Gastrocnemius medialis (tissue), 4 donors: Measurements from ENCODE around the gene NRN1. TPM values are rescaled to one million over a fixed set of nuclear protein-coding genes. Genes with fewer than 3 reads are reported as not detected.

Source experiments
- ATAC-seq, 2 donors: fragments of 150-250 bp; one replicate each; pipeline ENCODE4 v1.9.1; 2016
- DNase-seq, 2 donors: peaks; one replicate each; pipeline ENCODE4 v3.0.0-alpha.2; 2019
- H3K27ac ChIP-seq, 4 donors: fragments of 200-600 bp; sonication (generic); 1 replicate in 1 of 4; 2 replicates in 3 of 4; pipeline ENCODE4 v1.5.1; 2016 to 2018; ENCODE audit warnings: mild to moderate bottlenecking in 2 of 4, moderate library complexity in 1 of 4
- H3K27me3 ChIP-seq, 3 donors: fragments of 200-600 bp; sonication (generic) in 2 of 3; 1 replicate in 1 of 3; 2 replicates in 2 of 3; pipeline versions ENCODE4 v1.5.1 to v1.6.0; 2016 to 2019; ENCODE audit warnings: mild to moderate bottlenecking in 1 of 3, moderate library complexity in 1 of 3
- H3K36me3 ChIP-seq, 2 donors: fragments of 200-600 bp; sonication (generic) in 1 of 2; one replicate each; pipeline ENCODE4 v1.5.1; 2017 to 2018
- H3K4me1 ChIP-seq, 2 donors: fragments of 200-600 bp; sonication (generic) in 1 of 2; one replicate each; pipeline ENCODE4 v1.5.1; 2016 to 2017; ENCODE audit warnings: mild to moderate bottlenecking in 2 of 2
- H3K4me3 ChIP-seq, 4 donors: fragments of 200-600 bp; sonication (generic) in 3 of 4; 1 replicate in 1 of 4; 2 replicates in 3 of 4; pipeline ENCODE4 v1.5.1; 2016 to 2019; ENCODE audit warnings: mild to moderate bottlenecking in 2 of 4
- H3K9me3 ChIP-seq, 3 donors: fragments of 200-600 bp; sonication (generic) in 2 of 3; 1 replicate in 1 of 3; 2 replicates in 2 of 3; pipeline ENCODE4 v1.5.1; 2016 to 2019
- CTCF ChIP-seq, 5 experiments: fragments of 450-650 bp in 3 of 5; fragments of 200-600 bp in 2 of 5; sonication (generic) in 2 of 5; IDR thresholded peaks in 4 of 5; conservative IDR thresholded peaks in 1 of 5; 1 replicate in 4 of 5; 2 replicates in 1 of 5; pipeline ENCODE4 v1.5.1; 2016 to 2019; ENCODE audit warnings: antibody characterized with exemption in 5 of 5, mild to moderate bottlenecking in 3 of 5, moderate library complexity in 3 of 5
- POLR2A ChIP-seq, 2 donors: fragments of 450-650 bp; IDR thresholded peaks; one replicate each; pipeline ENCODE4 v1.6.1; 2017; ENCODE audit warnings: antibody characterized with exemption in 2 of 2, mild to moderate bottlenecking in 2 of 2, moderate library complexity in 2 of 2
- in situ Hi-C, 4 donors: fragments of 200-750 bp; cut with MboI; loops; one replicate each; pipeline versions ENCODE4 v1.15.0 to v1.8.0; 2017; ENCODE audit warnings: low sequenced_read_pairs in 4 of 4
- intact Hi-C: fragments of 100-400 bp; cut with DNase I; formaldehyde crosslinking; loops from one replicate; pipeline ENCODE4 v1.15.1; 2023; ENCODE audit warnings: low total_unique reads
- total RNA-seq, 4 donors: library from RNA; depleted of rRNA; stranded (reverse); fragments of >200 nt; gene quantifications; one replicate each; pipeline versions ENCODE4 v1.1.0 to v1.2.3, GENCODE V29; 2016

Gene NRN1
- total RNA-seq, 4 donors from 2014 or later, result 6.4 to 9.9 (median 6.8) TPM

- H3K4me1 ChIP-seq, result peaks cover 27 to 32% of the 10 kb centered on the region in 2 donors
- TF ChIP-seq POLR2A (IDR thresholded peaks at IDR 0.05) (no peak), CTCF (IDR thresholded peaks at IDR 0.05 in 4 of 5, conservative IDR thresholded peaks at IDR 0.05 in 1 of 5) (no peak)
- peaks cover 90 to 100% (median 95%) of the 10 kb centered on the region in 3 donors for H3K27me3 ChIP-seq
- ATAC-seq (no peak), DNase-seq (no peak)
- H3K9me3 ChIP-seq, result no peaks in the 10 kb centered on the region
- H3K36me3 ChIP-seq, result no peaks in the 10 kb centered on the region
- peak overlapping the region; percentile 1 to 74 (median 68) for H3K27ac ChIP-seq
- in situ Hi-C loops (loop anchor here in 2 of 4 donors (25.0 kb wide), 1 partner anchor 538 kb away; no protein-coding TSS in a partner anchor), intact Hi-C loops (loop anchor here (10.0 kb wide), 1 partner anchor 255 kb away; no protein-coding TSS in a partner anchor)
- peak overlapping the region in 3 of 4 donors; percentile 7 to 39 (median 33) for H3K4me3 ChIP-seq
These were observed 6.8 kb downstream of the NRN1 start for GRCh38 chr6:5999688-6000608.

GRCh38 chr6:5998711-5999687 lies 7.7 kb downstream of the NRN1 start:
- Histone ChIP-seq H3K27me3 (peaks cover 90 to 100% (median 95%) of the 10 kb centered on the region in 3 donors), H3K4me1 (peaks cover 19 to 32% of the 10 kb centered on the region in 2 donors), H3K36me3 (no peaks in the 10 kb centered on the region), H3K27ac (peak overlapping the region; percentile 1 to 74 (median 68)), H3K9me3 (no peaks in the 10 kb centered on the region), H3K4me3 (peak overlapping the region; percentile 7 to 46 (median 36))
- ATAC-seq, result no peak
- intact Hi-C loops (no loop called here), in situ Hi-C loops (loop anchor here in 1 of 4 donors (25.0 kb wide), 1 partner anchor 537 kb away; no protein-coding TSS in a partner anchor)
- DNase-seq, result no peak
- no peak for TF ChIP-seq POLR2A (IDR thresholded peaks at IDR 0.05)
- TF ChIP-seq CTCF (IDR thresholded peaks at IDR 0.05 in 4 of 5, conservative IDR thresholded peaks at IDR 0.05 in 1 of 5), result peak in 1 of 5 experiments; percentile 22

- Histone ChIP-seq H3K9me3 (no peaks in the 10 kb centered on the region), H3K36me3 (no peaks in the 10 kb centered on the region), H3K27ac (peak overlapping the region in 3 of 4 donors; percentile 67 to 74 (median 70)), H3K27me3 (peaks cover 89 to 98% (median 95%) of the 10 kb centered on the region in 3 donors), H3K4me3 (peak overlapping the region in 3 of 4 donors; percentile 7 to 46 (median 39)), H3K4me1 (peaks cover 15 to 32% of the 10 kb centered on the region in 2 donors)
- in situ Hi-C loops (loop anchor here in 1 of 4 donors (25.0 kb wide), 1 partner anchor 536 kb away; no protein-coding TSS in a partner anchor), intact Hi-C loops (no loop called here)
- ATAC-seq (no peak), DNase-seq (no peak)
- TF ChIP-seq POLR2A (IDR thresholded peaks at IDR 0.05) (no peak), CTCF (IDR thresholded peaks at IDR 0.05 in 4 of 5, conservative IDR thresholded peaks at IDR 0.05 in 1 of 5) (no peak)
These were observed 8.5 kb downstream of the NRN1 start for GRCh38 chr6:5998236-5998635.

GRCh38 chr6:5997420-5997987 lies 9.2 kb downstream of the NRN1 start:
- intact Hi-C loops, result no loop called here
- no peak for DNase-seq
- ATAC-seq, result no peak
- H3K9me3 ChIP-seq, result no peaks in the 10 kb centered on the region
- peak overlapping the region; percentile 61 to 76 (median 64) for H3K4me3 ChIP-seq
- H3K36me3 ChIP-seq, result no peaks in the 10 kb centered on the region
- TF ChIP-seq CTCF (IDR thresholded peaks at IDR 0.05 in 4 of 5, conservative IDR thresholded peaks at IDR 0.05 in 1 of 5) (no peak), POLR2A (IDR thresholded peaks at IDR 0.05) (no peak)
- H3K27me3 ChIP-seq, result peaks cover 88 to 98% (median 95%) of the 10 kb centered on the region in 3 donors
- peak overlapping the region; percentile 45 to 74 (median 68) for H3K27ac ChIP-seq
- peaks cover 15 to 26% of the 10 kb centered on the region in 2 donors for H3K4me1 ChIP-seq
- in situ Hi-C loops, result loop anchor here in 1 of 4 donors (25.0 kb wide), 1 partner anchor 535 kb away; no protein-coding TSS in a partner anchor
